HepG2 (cell line): ENCODE results near the gene TRAPPC4. TPM values are rescaled to one million over a fixed set of nuclear protein-coding genes. Genes with fewer than 3 reads are reported as not detected.
A peak's percentile ranks its signal among the peaks of the same experiment; 100 is the strongest.

Experiments used
- ADNP ChIP-seq: sonication (generic); formaldehyde crosslinking; IDR thresholded peaks from 2 replicates; pipeline ENCODE4 v1.4.0; 2020; ENCODE audit warnings: missing genetic modification reagents
- ATF3 ChIP-seq: sonication (generic); formaldehyde crosslinking; IDR thresholded peaks from 2 replicates; pipeline ENCODE4 v1.4.0; 2020; ENCODE audit warnings: missing genetic modification reagents
- CENPBD1 ChIP-seq: sonication (generic); formaldehyde crosslinking; IDR thresholded peaks from 2 replicates; pipeline ENCODE4 v1.8.0; 2022; ENCODE audit warnings: missing genetic modification reagents, low read depth, mild to moderate bottlenecking, borderline replicate concordance
- CREB3 ChIP-seq: sonication (generic); formaldehyde crosslinking; IDR thresholded peaks from 2 replicates; pipeline ENCODE4 v1.5.0; 2020; ENCODE audit warnings: missing genetic modification reagents
- ELF3 ChIP-seq: IDR thresholded peaks from 2 replicates; pipeline ENCODE4 v1.6.1; 2016; ENCODE audit warnings: missing genetic modification reagents, missing compliant biosample characterization
- EZH2 ChIP-seq: conservative IDR thresholded peaks from 2 replicates; pipeline ENCODE4 v1.6.1; 2012; ENCODE audit warnings: mild to moderate bottlenecking, low read depth, low read length, moderate library complexity
- GFI1 ChIP-seq: sonication (generic); formaldehyde crosslinking; IDR thresholded peaks from 2 replicates; pipeline ENCODE4 v1.5.0; 2020; ENCODE audit warnings: missing genetic modification reagents, mild to moderate bottlenecking, borderline replicate concordance
- GTF3A ChIP-seq: sonication (generic); formaldehyde crosslinking; conservative IDR thresholded peaks from 2 replicates; pipeline ENCODE4 v1.4.0; 2020; ENCODE audit warnings: mild to moderate bottlenecking, missing genetic modification reagents
- IRF1 ChIP-seq: sonication (generic); formaldehyde crosslinking; IDR thresholded peaks from 2 replicates; pipeline ENCODE4 v1.4.0; 2020; ENCODE audit warnings: low read depth, mild to moderate bottlenecking, missing genetic modification reagents
- JUND ChIP-seq: sonication (generic); formaldehyde crosslinking; IDR thresholded peaks from 2 replicates; pipeline ENCODE4 v1.8.0; 2022; ENCODE audit warnings: mild to moderate bottlenecking, missing genetic modification reagents
- KDM5A ChIP-seq: fragments of 200-600 bp; sonication (generic); IDR thresholded peaks from 2 replicates; pipeline ENCODE4 v1.7.0; 2018; ENCODE audit warnings: antibody characterized with exemption, mild to moderate bottlenecking, low read length, borderline replicate concordance
- MEIS1 ChIP-seq: sonication (generic); formaldehyde crosslinking; IDR thresholded peaks from 2 replicates; pipeline ENCODE4 v1.9.0; 2021; ENCODE audit warnings: mild to moderate bottlenecking, missing genetic modification reagents, moderate library complexity, borderline replicate concordance
- MEIS2 ChIP-seq: sonication (generic); formaldehyde crosslinking; IDR thresholded peaks from 2 replicates; pipeline ENCODE4 v1.9.0; 2021; ENCODE audit warnings: mild to moderate bottlenecking, missing genetic modification reagents
- MIER3 ChIP-seq: IDR thresholded peaks from 2 replicates; pipeline ENCODE4 v1.6.1; 2016; ENCODE audit warnings: missing compliant biosample characterization, borderline replicate concordance
- MXD3 ChIP-seq: IDR thresholded peaks from 2 replicates; pipeline ENCODE4 v1.6.1; 2016; ENCODE audit warnings: mild to moderate bottlenecking, missing biosample characterization, missing genetic modification reagents
- PHF21A ChIP-seq: sonication (generic); formaldehyde crosslinking; IDR thresholded peaks from 2 replicates; pipeline ENCODE4 v1.5.0; 2020; ENCODE audit warnings: mild to moderate bottlenecking, missing genetic modification reagents
- PITX1 ChIP-seq: sonication (generic); formaldehyde crosslinking; IDR thresholded peaks from 2 replicates; pipeline ENCODE4 v1.5.1; 2020; ENCODE audit warnings: mild to moderate bottlenecking, missing genetic modification reagents
- RARG ChIP-seq: sonication (generic); formaldehyde crosslinking; IDR thresholded peaks from 2 replicates; pipeline ENCODE4 v1.4.0; 2020; ENCODE audit warnings: low read depth, mild to moderate bottlenecking, missing genetic modification reagents
- SAP130 ChIP-seq: IDR thresholded peaks from 2 replicates; pipeline ENCODE4 v1.6.1; 2016; ENCODE audit warnings: low read depth
- TAF1 ChIP-seq: sonication (generic); formaldehyde crosslinking; IDR thresholded peaks from 2 replicates; pipeline ENCODE4 v1.4.0; 2020; ENCODE audit warnings: missing genetic modification reagents
- TEAD2 ChIP-seq: sonication (generic); formaldehyde crosslinking; IDR thresholded peaks from 2 replicates; pipeline ENCODE4 v1.9.0; 2021; ENCODE audit warnings: missing genetic modification reagents
- THYN1 ChIP-seq: sonication (generic); formaldehyde crosslinking; IDR thresholded peaks from 2 replicates; pipeline ENCODE4 v1.8.1; 2023; ENCODE audit warnings: low read depth, mild to moderate bottlenecking, moderate library complexity, missing genetic modification reagents, borderline replicate concordance
- TP53 ChIP-seq: sonication (generic); formaldehyde crosslinking; conservative IDR thresholded peaks from 2 replicates; pipeline ENCODE4 v1.4.0; 2020; ENCODE audit warnings: missing genetic modification reagents
- ZNF329 ChIP-seq: sonication (generic); formaldehyde crosslinking; IDR thresholded peaks from 2 replicates; pipeline ENCODE4 v1.9.0; 2021; ENCODE audit warnings: low read depth, mild to moderate bottlenecking, missing genetic modification reagents
- ZNF335 ChIP-seq: sonication (generic); formaldehyde crosslinking; IDR thresholded peaks from 2 replicates; pipeline ENCODE4 v1.4.0; 2020; ENCODE audit warnings: missing genetic modification reagents
- ZNF556 ChIP-seq: sonication (generic); formaldehyde crosslinking; IDR thresholded peaks from 2 replicates; pipeline ENCODE4 v1.4.0; 2020; ENCODE audit warnings: mild to moderate bottlenecking, missing genetic modification reagents, borderline replicate concordance
- ZNF580 ChIP-seq: IDR thresholded peaks from 2 replicates; pipeline ENCODE4 v1.6.1; 2016; ENCODE audit warnings: low read depth, borderline replicate concordance
- ZNF605 ChIP-seq: sonication (generic); formaldehyde crosslinking; IDR thresholded peaks from 2 replicates; pipeline ENCODE4 v1.8.0; 2022; ENCODE audit warnings: mild to moderate bottlenecking, missing genetic modification reagents
- polyA plus RNA-seq, 8 experiments: library from polyadenylated mRNA; depleted of rRNA in 3 of 8; stranded (reverse) in 7 of 8; unstranded in 1 of 8; fragments of >200 nt; fragmentation: Illumina TruSeq in 4 of 8; extraction: Trizol in 4 of 8; gene quantifications; 2 replicates each; pipeline versions ENCODE4 v1.2.1 to v1.2.3, GENCODE V29; 2011 to 2016; ENCODE audit warnings: low read depth in 4 of 8, missing spikeins in 1 of 8, mixed read lengths in 1 of 8; ENCODE audit not compliant: insufficient read depth in 1 of 8
- total RNA-seq, 5 experiments: library from RNA; depleted of rRNA; stranded (reverse); fragments of >200 nt; fragmentation: Illumina TruSeq; extraction: Trizol; gene quantifications; 2 replicates each; pipeline ENCODE4 v1.2.3, GENCODE V29; 2016; ENCODE audit warnings: low read depth in 1 of 5

The TRAPPC4 gene
- total and polyA plus RNA-seq, 2 of the 13 experiments (the other 11 are each of a cell fraction or from before 2014, with no cell fraction given) = 97.4 to 140 TPM

- TF ChIP-seq ZNF329 = 0 out of 2 replicates have a peak, but pooled peaks have one; percentile 24
- TF ChIP-seq PITX1 (CRISPR knock-in tag) = no peak
- peak; percentile 35; the same call in 1 of the 2 replicates for TF ChIP-seq ZNF556 (CRISPR knock-in tag)
- no peak for TF ChIP-seq GTF3A (CRISPR knock-in tag)
- no peak for TF ChIP-seq EZH2
- peak; percentile 64 for TF ChIP-seq TAF1
- peak; percentile 36; the same call in 1 of the 2 replicates for TF ChIP-seq ATF3 (CRISPR knock-in tag)
- TF ChIP-seq TP53 (CRISPR knock-in tag) = no peak
- no peak for TF ChIP-seq THYN1 (CRISPR knock-in tag)
- TF ChIP-seq SAP130 (CRISPR knock-in tag) = peak; percentile 87
- no peak for TF ChIP-seq ZNF335
- TF ChIP-seq KDM5A = peak; percentile 39; the same call in 1 of the 2 replicates
- TF ChIP-seq IRF1 (CRISPR knock-in tag) = 0 out of 2 replicates have a peak, but pooled peaks have one; percentile 78
- peak; percentile 70; the same call in 1 of the 2 replicates for TF ChIP-seq MEIS2 (CRISPR knock-in tag)
- TF ChIP-seq MEIS1 (CRISPR knock-in tag) = no peak
- TF ChIP-seq RARG (CRISPR knock-in tag) = no peak
- peak; percentile 79 for TF ChIP-seq MXD3 (CRISPR knock-in tag)
- TF ChIP-seq TEAD2 = no peak; the same call in 1 of the 2 replicates
- TF ChIP-seq CENPBD1 (CRISPR knock-in tag) = no peak
- peak; percentile 95 for TF ChIP-seq ZNF580 (CRISPR knock-in tag)
- no peak for TF ChIP-seq CREB3 (CRISPR knock-in tag)
- TF ChIP-seq ZNF605 (CRISPR knock-in tag) = peak; percentile 42; the same call in 1 of the 2 replicates
- no peak; the same call in 1 of the 2 replicates for TF ChIP-seq MIER3 (CRISPR knock-in tag)
- TF ChIP-seq JUND (CRISPR knock-in tag) = no peak
- TF ChIP-seq ADNP = no peak
- 0 out of 2 replicates have a peak, but pooled peaks have one; percentile 11 for TF ChIP-seq PHF21A (CRISPR knock-in tag)
- TF ChIP-seq ELF3 (CRISPR knock-in tag) = peak; percentile 85
- TF ChIP-seq GFI1 (CRISPR knock-in tag) = no peak; the same call in 1 of the 2 replicates
These were observed 11.9 kb downstream of the TRAPPC4 start, which contains the start of gene SLC37A4 (continued) for GRCh38 chr11:119030329-119031047.
